HG03175 (cell line): ENCODE results near the gene TTC31.
A peak's percentile ranks its signal among the peaks of the same experiment; 100 is the strongest.
"Not testable (repeated sequence)": the region's sequence is repeated elsewhere in the genome, so short reads cannot be mapped to it uniquely, and the experiment has no call there.

Experiments
- ATAC-seq: cut with Tn5 transposase; IDR thresholded peaks from one replicate; pipeline ENCODE4 v1.9.1; 2021; ENCODE audit warnings: mild to moderate bottlenecking, moderate library complexity; ENCODE audit not compliant: unreplicated experiment

The TTC31 gene

GRCh38 chr2:74483675-74484164 lies 839 bp downstream of the TTC31 start:
- not testable (repeated sequence) for ATAC-seq

DNA sequence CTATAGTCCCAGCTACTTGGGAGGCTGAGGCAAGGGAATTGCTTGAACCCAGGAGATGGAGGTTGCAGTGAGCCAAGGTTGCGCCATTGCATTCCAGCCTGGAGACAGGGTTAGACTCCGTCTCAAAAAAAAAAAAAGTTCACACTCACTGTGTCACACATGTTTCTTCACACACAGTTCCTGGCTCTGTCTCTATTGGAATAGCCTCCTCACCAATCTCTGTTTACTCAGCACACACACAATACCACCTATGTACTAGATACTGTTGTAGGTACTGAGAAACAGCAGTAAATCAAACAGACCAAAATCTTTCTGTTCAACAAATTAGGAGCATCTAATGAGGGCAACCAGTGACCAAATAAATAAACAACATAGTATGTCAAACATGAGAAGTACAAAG lies 3.3 kb downstream of the TTC31 start:
- ATAC-seq, result no peak

GRCh38 chr2:74488643-74489481 lies 6.0 kb downstream of the TTC31 start:
- no peak for ATAC-seq

DNA sequence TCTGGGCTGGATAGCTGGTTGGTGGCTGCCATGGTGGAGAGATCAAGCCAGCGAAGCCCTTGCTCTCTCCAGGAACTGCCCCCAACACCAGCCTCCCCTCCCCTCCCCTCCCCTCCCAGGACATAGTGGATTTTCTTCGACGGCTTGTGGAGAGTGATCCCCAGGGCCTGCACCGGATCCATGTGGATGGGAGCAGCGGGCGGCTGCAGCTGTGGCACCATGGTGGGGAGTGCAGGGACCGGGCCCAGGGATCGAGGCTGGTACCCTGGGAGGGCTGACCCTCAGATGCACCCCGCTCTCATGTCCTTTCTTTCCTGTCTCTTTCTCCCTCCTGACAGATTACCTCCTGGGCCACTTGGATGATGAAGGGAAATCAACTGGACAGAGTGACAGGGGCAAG lies 7.0 kb downstream of the TTC31 start:
- ATAC-seq, result no peak

DNA sequence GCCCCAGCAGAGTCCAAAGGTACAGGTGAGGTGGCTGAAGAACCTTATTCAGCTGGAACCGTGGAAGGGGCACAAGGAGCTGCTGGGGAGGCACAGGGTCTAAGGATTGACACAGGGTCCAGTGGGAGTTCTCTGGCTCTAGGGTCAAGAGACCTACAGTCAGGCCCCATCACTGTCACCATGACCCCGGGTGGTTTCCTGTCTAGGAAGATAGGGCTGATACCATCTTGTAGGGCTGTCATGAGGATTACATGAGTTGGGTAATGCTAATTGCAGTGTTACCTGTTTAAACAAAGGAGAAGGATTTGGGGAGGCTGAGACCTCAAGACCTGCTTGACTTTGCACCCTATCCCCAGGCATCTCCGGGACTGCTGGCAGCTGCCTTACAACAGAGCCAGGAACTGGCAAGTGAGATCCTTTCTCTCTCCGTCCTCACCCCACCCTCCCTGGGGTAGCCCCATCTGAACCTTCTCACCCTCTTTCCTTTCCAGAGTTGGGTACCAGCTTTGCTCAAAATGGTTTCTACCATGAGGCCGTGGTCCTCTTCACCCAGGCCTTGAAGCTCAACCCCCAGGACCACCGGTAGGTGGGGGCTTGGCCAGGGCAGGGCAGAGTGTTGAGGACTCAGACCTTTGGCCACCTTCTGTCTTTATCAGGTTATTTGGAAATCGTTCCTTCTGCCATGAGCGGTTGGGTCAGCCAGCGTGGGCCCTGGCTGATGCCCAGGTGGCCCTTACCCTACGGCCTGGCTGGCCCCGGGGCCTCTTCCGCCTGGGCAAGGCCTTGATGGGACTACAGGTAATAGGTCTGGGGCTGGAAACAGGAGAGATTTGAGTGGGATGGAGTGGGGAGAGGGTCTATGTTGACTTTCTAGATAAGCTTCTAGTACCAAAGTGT lies 9.0 kb downstream of the TTC31 start:
- no peak for ATAC-seq

DNA sequence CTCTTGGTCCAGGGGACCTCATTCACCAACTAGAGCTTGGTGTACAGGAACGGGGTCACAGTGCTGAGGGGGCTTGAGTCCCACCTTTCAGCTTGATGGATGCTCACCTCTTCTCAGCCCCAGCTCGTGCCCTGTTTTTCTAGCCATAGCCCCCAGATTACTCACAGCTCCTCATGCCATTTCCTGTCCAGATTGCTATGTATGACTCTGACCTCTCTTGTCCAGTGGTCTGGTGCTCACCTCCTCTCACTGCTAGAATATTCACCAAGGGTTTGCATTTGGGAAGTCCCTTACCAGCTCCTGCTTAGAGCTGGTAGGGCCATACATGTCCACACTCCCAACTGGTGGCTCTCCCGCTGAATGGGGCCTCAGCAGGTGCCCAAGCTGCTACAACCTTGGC lies 10.7 kb downstream of the TTC31 start:
- ATAC-seq, result no peak

GRCh38 chr2:74495440-74495839 lies 12.6 kb downstream of the TTC31 start:
- no peak for ATAC-seq

DNA sequence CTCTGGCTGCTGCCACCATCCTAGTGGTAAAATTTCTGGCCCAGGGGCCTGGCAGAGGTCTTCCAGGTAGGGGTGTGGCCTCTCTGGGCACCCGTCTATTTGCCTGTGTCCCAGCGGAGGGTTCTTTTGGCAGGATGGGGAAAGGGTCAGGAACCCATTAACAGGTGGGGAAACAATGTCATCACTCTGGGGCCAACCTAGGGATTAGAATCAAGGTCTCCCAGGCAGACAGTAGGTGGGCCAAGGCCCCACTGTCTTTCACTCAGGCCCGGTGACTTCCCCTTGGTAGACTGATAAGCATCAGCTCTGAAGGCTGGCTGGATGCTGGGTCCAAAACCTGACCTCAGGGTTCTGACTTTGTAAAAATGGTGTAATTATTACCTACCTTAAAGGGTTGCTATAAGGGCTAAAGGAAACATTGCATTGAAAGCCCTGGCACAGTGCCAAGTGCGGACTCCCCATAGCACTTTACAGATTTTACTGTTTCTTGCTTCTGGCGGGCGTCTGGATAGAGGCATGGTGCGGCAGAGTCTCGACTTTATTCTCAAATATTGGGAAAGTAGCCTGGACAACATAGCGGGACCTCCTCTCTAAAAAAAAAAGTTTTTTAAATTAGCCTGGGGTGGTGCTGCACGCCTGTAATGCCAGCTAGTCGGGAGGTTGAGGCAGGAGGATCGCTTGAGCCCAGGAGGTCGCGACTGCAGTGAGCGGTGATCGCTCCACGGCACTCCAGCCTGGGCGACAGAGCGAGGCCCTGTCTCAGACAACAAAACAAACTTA lies 14.3 kb downstream of the TTC31 start:
- no peak for ATAC-seq

DNA sequence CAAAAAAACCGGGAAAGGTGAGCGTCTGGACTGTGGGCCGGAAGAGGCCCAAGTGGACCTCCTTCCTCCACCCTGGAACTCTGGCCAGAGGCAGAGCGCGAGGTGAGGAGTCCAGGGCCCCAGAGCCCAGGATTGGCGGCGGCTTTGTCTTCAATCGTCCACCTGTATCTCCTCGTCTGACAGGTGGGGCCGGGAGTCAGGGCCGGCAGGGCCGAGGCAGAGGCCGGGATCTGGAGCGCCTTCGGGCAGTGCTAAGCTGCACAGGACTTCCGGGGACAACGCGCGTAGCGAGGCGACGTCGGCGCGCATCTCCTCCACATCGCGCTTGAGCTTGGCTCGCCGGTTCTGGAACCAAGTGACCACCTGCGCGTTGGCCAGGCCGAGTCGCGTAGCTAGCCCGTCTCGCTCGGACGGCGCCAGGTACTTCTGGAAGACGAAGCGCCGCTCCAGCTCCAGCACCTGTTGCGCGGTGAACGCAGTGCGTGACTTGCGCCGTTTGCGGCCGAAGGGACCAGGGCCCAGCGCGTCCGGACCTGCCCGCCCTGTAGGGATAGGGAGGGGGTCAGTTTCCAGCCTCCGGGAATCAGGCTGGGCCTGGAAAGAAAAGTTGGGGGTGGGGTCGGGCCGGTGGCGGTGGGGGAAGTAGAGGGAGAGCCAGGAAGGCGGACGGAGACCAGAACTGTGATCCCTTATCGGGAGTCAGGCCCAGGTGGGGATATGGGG lies 15.1 kb downstream of the TTC31 start:
- ATAC-seq, result no peak

DNA sequence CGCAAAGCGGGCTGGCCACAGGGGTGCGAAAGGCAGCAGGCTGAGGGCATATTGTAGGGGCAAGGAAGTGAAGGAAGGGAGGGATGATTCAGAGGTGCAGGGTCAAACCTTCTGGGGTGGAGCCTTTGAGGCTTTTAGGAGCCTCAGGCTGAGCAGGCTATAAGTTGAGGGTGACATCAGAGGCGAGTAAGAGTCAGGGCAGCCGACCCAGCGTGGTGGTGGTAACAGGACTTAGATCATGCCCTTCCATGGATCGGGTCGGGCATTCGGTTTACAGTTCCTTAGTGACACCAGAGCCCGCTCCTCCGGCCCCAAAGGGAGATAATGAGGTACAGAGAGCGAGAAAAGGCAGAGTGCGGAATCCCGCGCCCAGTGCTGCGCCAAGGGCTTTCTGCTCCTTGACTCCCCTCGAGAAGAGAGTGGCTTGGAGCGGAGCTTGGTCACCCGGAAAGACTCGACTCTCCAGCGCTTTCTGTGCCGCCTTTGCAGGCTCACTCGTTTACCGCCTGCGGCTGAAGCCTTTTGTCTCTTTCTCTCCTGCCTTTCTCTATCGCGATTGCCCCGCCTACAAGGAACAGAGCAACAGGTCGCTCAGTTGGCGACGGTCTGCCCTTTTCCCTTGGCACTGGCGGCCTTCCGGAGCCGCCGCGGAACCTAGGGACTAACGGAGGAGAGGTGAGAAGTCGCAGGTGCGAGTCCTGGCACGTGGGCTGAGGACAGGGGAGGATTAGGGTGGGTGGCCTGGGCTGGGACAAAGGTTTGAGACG lies 15.8 kb downstream of the TTC31 start:
- ATAC-seq, result peak; percentile 28

GRCh38 chr2:74499267-74499939 lies 16.5 kb downstream of the TTC31 start, which contains the start of gene LBX2:
LBX2 (minus strand) TSS chr2:74499603; CDS start chr2:74499537, 66 bp downstream.
- ATAC-seq, result no peak

DNA sequence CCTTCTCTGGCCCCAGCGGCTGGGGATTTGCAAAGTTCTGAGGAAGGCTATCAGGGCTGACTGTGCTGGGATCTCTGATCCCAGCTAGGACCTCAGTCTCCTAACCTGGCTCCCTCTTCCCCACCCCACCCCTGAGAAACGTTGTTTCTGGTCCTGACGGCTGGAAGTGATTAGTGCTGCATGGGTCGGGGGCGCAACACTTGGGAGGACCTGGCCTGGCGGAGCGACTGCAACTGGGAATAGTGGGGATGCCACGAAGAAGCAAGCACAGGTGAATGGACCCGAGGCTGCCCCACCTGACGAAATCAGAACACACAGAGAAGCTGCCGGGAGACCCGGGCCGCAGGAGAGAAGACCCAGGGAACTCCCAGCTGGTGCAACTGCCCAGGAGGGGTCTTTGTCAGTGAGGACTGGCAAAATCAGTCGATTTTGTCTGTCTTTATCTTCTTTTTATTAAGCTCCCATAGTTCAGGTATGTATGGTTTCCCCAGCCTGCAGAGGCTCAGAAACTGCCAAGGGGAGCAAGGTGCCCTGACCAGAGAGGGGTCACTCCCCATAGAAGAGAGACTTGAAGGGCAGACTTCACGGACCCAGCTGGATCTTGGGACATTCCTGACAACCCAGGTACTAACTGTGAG lies 17.2 kb downstream of the TTC31 start:
- no peak for ATAC-seq

DNA sequence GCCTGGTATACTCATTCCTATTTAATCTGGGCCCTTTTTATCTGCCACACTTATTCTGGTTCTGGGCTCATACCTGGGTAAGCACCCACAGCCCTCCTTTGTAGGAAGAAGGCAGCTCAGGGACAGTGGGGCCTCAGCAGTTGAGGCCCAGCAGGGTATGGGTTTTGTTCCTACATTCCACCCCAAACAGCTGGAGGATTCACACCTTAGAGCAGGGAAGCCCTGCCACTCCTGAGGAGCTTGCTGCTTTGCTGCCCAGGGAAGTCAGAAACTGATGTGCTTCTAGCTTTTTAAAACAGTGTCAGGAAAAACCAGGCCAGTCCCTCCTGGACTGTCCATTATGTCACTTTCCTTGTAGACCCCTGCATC lies 17.7 kb downstream of the TTC31 start:
- ATAC-seq, result no peak

- ATAC-seq, result no peak
Measured at GRCh38 chr2:74501335-74502071, 18.6 kb downstream of the TTC31 start.

DNA sequence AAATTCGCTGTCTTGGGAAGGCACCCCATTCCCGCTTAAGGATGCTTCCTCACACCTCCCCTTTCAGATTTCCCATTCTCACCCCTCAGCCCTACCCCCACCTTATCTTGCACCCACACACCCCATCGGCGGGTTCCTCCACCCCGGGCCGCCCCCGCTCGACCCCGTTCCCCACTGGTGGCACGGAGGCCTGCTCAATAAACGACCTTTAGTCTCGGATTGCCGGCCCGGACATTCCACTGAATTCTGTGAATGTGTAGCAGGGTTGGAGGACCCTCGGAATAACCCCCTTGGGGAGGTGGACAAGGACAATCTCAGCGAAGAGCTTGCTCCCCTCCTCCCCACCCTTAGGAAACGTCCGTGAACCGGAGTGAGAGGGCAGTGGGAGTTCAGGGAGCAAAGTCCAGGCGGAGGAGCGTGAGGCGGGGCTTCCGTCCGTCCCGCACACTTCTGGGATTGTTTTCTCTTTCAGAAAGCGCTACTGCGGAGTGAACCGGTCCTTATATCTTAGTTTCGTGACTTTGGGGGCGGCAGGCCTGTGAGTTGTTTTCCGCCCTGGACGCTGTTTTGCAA lies 19.4 kb downstream of the TTC31 start:
- no peak for ATAC-seq

DNA sequence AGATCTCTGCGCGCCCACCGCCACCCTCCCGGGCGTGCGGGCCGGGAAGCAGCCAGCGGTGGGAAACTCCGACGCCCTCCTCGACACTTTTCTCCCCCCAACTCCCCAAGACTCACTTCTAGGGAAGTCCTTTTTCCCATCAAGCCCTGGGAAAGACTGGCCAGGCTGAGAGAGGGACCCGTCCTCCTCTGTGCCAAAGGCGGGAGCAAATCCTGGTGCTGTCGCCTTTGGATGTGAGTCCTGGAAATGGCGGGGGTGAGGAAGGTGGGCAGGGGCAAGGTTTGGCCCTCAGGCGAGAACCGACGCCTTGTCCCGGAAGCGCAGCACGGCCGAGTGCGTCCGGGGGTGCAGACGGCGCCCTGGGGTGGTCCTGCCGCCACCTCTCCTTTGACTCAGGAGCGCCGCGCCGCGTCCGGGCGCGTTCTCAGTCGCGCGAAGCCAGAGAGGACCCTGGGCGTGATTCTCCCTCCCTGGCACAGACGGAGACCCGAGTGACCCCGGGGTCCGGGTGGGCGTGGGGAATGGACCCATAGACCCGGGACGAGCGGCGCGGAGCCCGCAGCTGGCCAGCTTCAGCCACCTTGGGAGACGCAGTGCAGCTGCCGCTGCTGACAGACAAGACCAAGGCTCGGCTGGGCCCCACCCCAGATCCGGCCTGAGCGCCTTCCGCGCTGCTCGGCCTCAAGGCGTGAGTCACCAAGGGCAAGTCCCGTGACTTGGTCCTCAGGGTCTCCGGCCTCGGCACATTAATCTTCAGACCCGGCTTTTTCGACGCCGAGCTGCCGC lies 20.0 kb downstream of the TTC31 start:
- ATAC-seq, result peak; percentile 29
